ENCODE results near the gene BIVM.

Gene BIVM

DNA sequence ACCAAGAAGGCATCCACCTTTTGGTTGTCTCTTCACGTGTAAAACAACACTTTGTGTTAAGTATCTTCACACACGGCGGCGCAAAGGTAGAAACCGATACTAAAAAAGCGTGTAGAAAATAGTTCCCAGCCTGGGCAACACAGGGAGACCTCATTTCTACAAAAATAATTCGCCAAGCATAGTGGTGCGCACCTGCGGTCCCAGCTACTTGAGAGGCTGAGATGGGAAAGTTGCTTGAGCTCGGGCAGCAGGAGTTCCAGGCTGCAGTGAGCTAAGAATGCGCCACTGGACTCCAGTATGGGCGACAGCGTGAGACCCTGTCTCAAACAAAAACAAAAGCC is 46.3 kb downstream of the BIVM start:
- DNase-seq (ENCODE audit: low spot score) = no peak

DNA sequence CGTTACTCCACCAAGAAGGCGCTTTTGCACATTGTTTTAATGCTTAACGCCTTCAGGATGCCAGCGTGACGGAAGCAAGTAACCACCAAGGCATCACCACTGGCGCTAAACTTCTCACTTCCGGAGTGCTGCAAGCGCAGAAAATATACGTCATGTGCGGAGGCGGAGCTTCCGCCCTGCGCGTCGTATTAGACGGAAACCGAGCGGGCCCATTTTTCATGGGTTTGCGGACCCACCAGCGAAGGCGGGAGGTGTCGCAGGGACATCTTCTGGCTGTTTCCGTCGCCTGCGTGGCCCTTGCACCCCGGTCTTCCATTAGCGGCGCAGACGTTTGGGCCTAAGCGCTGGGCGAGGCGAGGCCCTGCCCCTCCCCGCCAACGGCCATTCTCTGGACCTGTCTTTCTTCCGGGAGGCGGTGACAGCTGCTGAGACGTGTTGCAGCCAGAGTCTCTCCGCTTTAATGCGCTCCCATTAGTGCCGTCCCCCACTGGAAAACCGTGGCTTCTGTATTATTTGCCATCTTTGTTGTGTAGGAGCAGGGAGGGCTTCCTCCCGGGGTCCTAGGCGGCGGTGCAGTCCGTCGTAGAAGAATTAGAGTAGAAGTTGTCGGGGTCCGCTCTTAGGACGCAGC is 46.8 kb downstream of the BIVM start, which contains the start of gene ERCC5:
Gene ERCC5, plus strand, starts transcription at position 403 of the 631 bp plus-strand sequence. CDS start 235 bp downstream, outside the sequence.
- peak; percentile 95 for DNase-seq (ENCODE audit: low spot score)

DNA sequence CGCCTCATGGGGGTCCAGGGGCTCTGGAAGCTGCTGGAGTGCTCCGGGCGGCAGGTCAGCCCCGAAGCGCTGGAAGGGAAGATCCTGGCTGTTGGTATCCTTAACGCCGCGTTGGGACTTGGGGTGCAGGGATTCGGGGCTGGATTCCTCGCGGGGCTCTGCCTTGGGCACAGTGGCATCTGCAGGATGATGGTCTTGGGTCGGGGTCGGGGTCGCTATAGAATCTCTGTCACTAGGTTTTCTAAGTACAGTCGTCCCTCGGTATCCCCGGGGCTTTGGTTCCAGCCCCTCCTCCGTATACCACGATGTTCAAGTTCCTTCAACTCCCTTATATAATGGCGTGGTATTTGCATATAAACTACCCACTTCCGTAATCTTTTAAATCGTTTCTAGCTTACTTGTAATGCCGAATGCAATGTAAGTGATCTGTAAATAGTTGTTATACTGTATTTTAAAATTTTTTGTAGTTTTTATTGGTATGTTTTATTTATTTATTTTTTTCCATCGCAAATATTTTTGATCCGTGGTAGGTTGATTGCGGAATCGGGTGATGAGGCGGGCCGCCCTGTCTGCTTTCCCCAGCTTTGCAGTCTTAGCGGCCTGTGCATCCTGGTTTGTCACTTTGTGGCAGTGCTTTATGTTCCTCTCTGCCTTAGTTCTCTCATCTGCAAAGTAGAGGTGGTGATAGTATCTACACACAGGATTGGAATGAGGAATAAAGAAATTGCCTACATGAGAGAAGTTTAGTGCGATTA is 47.5 kb downstream of the BIVM start:
- peak; percentile 50 for DNase-seq (ENCODE audit: low spot score)

DNA sequence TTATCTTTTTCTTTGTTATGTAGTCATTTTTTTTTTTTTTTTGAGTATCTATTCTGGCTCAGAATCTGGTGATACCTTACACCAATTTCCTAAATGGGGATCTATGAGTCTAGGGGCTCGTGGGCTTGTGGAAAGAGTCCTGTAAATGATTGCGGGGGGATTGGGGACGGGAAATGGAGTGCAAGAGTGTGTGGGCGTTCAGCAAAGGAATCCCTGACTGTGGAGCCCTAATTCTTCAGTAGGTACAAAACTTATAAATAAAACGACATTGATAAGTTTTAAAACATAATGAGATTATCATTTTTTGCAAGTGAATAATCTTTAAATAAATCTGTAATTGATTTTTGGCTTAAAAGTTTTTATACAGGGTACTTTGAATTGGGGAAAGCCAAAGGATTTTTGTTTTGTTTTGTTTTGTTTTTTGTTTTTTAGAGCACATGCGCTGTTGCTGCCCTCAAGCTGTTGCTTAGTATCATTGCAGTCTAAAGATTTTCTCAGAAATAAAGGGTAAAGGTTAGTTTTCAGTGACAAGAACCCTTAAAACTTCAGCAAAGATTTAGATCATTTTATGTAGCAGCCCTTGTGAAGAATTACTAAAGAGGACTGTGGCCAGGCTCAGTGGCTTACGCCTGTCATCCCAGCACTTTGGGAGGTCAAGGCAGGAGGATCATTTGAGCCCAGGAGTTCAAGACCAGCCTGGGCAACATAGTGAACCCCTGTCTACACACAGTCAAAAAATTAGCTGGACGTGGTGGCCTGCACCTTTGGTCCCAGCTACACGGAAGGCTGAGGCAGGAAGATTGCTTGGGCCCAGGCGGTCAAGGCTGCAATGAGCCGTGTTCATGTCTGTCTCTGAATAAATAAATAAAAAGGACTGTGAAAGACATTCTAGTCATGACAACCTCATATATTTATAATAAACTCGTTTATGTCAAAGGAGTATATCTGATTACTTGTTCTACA is 48.6 kb downstream of the BIVM start:
- DNase-seq (ENCODE audit: low spot score) = peak; percentile 21

DNA sequence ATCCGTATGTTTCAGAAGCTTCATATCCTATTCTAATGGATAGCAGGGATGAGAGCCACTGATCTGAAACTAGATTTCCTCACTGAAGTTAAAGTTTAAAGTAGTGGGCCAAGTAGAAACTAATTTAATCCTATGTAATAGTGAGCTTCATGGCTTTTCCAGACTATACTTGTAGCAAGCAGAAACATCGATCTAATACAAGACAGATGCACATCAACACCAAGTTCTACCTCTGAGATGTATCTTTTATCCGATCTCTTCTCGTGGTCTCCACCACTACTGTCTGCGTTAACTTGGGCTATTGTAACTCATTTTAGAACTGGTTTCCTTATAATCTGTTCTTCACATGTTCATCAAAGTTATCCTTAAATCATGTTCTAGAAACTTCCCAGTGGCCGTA is 50.0 kb downstream of the BIVM start:
- no peak for DNase-seq (ENCODE audit: low spot score)

DNA sequence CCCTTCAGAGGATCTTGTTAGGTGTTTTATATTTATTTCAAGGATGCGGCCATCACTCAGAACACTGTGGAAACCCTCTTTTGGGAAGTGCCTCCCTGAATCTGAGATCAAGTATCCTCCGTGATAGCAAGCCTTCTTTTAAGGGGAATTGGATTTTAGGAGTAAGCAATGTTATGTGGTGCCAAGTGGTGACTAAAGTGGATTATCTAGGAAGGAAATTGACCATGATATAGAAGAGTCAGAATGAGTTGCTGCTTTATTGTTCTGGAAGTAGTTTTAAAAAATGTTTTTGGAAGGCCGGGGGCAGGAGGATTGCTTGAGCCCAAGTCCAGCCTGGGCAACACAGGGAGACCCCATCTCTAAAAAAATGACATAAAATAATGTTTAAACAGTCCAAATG is 53.6 kb downstream of the BIVM start:
- no peak for DNase-seq (ENCODE audit: low spot score)

DNA sequence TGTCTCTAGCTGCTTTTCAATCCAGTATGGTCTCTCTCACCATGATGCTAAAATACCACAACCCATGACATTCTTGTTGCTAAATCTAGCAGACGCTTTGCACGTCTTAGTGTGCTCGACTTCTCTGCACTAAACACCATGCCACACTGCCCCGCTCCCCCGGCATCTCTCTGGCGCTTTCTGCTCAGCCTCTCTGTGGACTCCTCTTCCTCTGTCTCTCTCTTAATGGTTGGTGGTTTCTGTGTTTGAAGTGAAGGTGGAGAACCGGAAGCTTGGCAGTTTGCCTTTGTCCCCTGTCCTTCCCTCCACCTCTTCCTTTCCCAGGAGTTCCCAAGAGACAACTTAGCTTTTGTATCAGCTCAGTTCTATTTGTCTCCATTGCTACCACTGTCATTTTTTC is 55.8 kb downstream of the BIVM start:
- no peak for DNase-seq (ENCODE audit: low spot score)

DNA sequence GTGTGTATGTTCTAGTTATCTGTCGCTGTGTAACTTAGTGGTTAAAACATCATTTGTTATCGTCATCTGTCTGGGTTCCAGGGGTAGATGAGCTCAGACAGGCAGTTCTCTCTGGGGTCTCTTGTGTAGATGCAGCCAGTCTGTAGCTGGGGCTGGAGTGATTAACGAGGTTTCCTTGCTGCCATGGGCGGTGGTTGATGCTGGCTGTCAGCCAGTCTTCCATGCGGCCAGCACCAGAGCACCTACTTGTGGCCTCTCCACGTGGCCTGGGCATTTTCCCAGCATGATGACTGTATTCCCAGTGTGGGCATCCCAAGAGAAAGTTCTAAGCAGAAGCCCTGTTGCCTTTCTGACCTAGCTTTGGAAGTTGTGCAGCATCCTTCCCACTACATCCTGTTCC is 57.6 kb downstream of the BIVM start:
- no peak for DNase-seq (ENCODE audit: low spot score)

DNA sequence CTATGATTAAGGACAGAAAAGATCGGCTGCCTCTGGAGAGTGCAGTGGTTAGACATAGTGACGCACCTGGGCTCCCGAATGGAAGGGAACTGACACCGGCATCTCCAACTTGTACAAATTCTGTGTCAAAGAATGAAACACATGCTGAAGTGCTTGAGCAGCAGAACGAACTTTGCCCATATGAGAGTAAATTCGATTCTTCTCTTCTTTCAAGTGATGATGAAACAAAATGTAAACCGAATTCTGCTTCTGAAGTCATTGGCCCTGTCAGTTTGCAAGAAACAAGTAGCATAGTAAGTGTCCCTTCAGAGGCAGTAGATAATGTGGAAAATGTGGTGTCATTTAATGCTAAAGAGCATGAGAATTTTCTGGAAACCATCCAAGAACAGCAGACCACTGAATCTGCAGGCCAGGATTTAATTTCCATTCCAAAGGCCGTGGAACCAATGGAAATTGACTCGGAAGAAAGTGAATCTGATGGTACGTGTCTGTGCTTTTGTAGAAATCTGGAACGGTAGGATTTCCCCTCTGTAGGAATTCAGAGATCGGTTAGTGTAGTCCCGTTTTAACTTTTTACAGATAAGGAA is 63.8 kb downstream of the BIVM start:
- DNase-seq (ENCODE audit: low spot score) = no peak

DNA sequence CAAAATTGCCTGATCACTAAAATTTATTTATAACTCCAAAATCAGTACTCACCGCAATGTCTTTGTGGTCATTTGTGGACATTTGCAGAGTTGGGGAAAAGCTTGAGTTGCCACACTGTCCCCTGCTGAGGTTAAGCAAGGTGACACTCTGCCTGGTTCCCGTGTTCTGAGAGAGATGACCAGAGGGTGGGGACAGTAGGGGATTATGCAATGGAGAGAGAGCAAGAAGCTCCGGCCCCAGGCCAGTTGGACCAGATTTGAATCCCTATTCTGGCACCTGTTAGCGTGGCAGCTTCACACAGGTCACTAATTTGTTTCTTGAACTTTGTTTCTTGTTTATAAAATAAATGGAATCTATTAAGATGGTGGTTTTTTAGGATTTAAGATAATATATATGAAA is 64.7 kb downstream of the BIVM start:
- DNase-seq (ENCODE audit: low spot score) = no peak

DNA sequence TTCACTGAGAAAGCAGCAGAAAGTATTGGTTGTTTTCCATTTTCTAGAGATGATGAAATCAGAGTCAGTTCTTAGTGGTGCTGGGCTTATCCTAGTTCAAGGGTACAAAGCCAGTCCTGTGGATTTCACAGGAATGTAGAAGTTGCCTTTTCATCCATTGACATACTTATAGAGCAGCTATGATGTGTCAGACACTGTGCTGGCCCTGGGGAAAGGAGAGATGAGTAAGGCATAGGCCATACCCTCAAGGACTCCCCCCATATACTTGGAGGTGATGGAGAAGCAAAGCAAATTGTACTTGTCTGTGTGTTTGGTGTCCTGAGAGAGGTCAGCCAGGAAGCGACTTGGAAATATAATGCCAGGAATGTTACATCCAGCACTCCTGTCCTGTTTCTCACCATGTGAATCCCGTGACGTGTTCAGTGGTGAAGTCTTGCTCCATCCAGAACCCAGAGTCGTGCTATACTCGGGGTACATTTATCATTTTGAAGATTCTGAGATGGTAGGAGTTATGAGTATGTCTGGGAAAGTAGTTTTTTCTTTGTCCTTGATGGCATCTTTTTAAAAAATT is 69.5 kb downstream of the BIVM start:
- DNase-seq (ENCODE audit: low spot score) = no peak

DNA sequence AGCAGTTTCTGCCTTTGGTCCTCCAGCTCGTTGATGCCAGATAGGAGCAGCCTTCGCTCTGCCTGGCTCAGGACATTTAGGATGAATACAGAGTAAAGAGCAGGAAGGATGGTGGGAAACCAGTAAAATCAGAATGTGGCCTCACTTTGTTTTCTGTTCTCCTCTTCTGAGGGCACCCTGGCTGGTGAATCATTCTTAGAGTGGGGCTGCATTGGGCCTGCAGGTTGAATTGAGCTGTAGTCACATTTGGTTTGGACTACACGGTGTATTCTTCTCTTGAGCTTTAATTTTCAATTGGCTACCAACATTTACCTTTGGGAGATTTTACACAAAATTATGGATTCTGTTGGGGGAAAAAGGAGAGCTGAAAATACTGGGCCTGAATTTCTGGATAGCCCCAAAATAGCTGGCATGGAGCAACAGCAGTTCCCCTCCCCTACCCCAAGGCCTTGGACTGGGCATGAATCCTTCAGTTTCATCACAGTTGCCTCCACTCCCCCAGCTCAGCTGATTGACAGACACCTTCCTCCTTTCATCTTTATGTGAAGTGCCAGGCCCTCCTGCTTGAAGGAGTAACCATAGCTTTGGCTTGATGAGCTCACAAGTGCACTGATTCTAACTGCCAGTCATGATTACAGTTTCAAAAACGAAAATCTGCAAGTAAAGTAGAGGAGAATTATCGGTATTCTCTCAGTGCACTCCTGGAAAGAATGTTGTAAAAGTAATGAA is 71.2 kb downstream of the BIVM start:
- DNase-seq (ENCODE audit: low spot score) = no peak

DNA sequence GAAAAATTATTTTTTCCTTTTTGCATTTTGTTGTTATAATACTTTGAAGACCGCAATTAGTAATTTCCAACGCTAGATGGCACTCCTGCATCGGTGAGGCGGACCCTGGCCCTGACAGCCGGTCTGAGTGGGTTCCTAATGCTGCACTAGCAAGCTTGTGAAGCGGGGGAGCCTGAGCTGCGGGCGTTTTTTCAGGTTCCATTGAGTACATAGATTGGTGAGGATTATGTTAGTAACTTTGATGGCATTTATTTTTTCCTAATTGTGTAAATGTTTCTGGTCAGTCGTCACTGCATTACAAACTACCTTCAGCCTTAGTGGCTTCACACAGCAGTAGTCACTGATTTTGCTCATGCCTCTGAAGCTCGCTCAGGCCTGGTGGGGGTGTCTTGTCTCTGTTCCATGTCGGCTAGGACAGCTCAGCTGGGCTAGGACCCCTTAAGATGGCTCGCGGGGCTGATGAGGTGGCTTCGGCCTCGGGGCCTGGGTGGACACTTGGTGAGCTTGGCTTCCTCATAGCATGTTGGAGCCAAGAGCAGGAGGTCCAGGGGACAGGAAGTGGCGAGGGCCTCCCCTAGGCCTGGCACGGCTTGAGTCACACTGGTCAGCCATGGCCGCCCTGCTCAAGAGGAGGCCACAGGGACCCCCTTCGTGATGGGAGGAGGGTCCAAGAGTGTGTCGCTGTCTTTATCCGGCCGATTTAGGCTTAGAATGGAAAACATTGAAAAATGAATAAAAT is 71.9 kb downstream of the BIVM start:
- DNase-seq (ENCODE audit: low spot score) = peak; percentile 62

DNA sequence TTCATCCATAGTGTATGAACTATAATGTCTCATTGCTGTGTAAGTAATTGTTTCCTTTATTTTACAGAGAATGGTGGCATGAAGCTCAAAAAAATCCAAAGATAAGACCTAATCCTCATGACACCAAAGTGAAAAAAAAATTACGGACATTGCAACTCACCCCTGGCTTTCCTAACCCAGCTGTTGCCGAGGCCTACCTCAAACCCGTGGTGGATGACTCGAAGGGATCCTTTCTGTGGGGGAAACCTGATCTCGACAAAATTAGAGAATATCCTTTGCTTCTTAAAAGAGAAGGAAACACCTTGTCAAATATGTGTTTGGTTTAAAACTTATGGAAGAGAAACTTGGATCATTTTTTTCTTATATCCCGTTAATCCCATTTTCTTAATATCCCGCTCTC is 73.2 kb downstream of the BIVM start:
- DNase-seq (ENCODE audit: low spot score) = no peak

DNA sequence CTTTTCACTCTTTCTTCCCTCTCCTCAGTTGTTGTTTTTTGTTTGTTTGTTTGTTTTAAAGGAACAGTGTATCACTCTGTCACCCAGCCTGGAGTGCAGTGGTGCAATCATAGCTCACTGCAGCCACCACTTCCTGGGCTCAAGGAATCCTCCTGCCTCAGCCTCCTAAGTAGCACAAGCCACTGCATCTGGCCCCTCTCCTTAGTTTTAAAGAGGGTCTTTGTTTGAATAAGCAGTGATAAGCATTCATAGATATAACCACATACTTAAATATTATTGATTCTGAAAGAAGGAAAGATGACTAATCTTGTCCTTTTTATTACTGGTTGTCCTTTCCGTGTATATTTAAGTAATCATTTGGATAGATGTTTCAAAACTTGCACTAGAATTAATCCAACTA is 73.6 kb downstream of the BIVM start:
- peak; percentile 16 for DNase-seq (ENCODE audit: low spot score)

DNA sequence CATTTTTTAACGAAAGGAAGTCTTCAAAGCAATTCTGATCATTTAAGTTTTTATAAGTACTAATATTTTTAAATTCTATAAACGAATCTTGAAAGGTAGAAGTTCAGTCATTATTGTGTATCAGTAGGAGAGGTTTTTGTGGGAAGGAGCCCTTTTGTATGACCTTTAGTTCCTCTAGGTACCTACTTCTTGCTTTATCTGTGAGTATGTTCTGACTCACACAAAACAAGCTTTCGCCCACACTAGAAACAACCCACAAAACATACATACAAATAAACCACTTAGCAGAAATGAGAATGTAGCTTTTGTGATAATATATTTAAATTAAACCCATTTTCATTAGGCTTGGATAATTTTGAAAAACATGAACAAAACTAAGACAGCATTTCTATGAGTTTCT is 74.7 kb downstream of the BIVM start:
- DNase-seq (ENCODE audit: low spot score) = peak; percentile 35

DNA sequence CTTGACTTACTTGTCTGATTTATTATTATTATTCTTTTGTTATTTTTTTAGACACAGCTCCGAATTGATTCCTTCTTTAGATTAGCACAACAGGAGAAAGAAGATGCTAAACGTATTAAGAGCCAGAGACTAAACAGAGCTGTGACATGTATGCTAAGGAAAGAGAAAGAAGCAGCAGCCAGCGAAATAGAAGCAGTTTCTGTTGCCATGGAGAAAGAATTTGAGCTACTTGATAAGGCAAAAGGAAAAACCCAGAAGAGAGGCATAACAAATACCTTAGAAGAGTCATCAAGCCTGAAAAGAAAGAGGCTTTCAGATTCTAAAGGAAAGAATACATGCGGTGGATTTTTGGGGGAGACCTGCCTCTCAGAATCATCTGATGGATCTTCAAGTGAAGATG is 76.3 kb downstream of the BIVM start:
- no peak for DNase-seq (ENCODE audit: low spot score)

DNA sequence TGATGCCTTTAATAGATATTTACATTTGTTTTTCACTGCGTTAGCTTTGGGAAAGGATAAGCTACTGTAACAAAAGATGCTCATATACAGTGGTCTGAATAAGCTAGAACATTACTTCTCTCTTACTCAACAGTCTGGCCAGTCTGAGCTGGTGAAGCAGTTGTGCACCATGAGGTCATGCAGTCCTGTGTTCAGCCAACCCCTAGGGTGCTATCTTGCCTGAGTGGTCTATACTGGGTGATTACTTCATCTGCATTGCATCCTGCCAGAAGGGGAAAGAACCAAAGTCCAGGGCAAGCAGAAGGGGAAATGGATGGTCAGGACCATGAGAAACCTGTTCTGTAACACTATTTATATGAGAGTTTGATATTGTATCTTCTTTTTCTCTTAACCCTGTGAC is 78.4 kb downstream of the BIVM start:
- DNase-seq (ENCODE audit: low spot score) = no peak

DNA sequence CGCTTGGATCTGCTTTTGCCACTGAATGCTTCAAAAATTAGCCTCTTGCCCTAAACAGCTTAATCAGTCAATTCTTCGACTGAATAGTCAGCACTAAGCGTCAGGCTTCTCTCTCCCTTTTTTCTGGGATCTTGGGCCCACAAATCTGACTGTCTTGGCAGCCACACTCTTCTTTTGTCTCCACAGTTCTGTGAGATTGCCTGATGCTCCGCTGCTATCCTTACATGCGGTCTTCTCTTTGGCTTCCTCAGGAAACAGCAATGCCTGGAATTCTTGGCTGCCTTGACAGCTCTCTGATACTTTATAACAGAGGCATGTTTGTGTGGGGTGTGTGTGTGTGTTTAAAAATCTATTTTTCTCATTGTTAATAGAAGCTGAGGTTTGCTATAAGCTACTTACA is 79.6 kb downstream of the BIVM start:
- no peak for DNase-seq (ENCODE audit: low spot score)

DNA sequence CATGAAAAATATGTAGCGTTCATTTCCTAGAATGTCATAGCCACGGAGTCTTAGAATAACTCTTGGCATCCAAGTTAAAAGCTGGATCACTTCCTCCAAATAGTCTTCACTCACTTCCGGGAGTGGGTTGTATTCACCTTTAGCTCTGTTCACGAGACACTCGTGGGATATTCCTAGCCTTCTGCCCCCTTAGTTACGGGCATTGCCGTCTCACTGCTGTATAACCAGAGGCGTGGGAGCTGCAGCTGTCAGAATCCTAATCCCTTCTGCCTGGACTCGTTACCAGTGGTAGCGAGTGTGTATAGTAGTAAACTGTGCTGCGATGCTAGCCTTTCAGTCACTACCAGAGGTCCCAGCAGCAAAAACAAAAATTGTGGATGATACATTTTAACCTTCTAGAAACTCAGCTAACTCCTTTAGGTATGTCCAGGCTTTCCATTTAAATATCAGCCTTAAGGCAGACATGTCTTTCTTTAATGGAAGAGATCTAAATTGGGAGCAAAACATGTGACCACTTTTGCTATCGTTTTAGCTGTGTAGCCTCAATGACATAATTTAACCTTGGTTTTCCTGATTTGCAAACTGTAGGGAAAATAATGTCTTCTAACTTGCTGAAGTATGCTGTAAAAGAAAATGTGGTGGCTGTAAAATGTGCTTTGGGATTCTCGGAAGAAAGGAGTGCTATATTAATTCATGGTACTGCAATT is 81.0 kb downstream of the BIVM start:
- DNase-seq (ENCODE audit: low spot score) = no peak
